CD4-positive, alpha-beta T cell treated with Interleukin-17A for 4 hours (primary cell): ENCODE results near the gene GLIS1.

Experiments used
- DNase-seq: peaks from one replicate; pipeline ENCODE4 v3.0.0-alpha.2; 2020; ENCODE audit warnings: mixed read lengths

The GLIS1 gene

GRCh38 chr1:53575955-53576320 is 163.0 kb downstream of the GLIS1 start:
- DNase-seq: no peak

- DNase-seq: no peak
Measured at GRCh38 chr1:53575141-53575954, 163.6 kb downstream of the GLIS1 start.

DNA sequence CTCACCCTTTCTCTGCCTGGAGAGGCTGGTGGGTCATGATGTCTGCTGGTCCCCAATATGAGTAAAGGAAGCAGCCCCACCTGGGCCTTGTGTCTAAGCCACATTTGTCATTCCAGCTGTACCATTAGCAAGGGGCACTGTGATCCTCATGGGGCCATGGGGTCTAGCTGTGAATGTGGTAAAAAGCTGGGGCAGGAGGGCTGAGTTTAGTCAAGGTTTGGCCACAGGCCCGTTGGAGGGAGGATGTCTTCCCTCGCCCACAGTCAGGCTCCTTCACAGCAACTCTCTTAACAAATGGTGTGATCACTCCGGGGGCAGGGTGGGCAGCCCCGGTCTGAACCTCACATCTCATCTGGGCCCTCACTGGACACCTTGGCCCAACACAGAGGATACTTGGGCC is 164.3 kb downstream of the GLIS1 start:
- DNase-seq: no peak

DNA sequence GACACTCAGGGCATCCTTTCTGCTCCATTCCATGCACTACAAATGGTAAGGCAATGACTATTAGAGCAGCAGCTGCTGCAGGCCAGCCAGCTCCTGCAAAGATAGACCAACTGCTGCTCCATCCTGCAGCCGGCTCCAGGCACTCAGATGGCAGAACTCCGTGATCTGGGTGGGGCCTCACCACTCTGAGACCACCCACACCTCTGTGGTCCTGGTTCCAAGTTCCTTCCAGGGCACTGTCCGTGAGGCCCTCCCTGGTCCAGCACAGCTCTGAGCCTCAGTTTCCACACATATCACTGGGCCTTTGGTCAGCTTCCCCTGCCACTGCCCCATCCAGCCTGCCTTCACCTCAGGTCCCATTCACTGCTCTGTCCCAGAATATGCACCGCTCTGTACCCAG is 165.0 kb downstream of the GLIS1 start:
- no peak for DNase-seq

GRCh38 chr1:53573522-53573921 is 165.4 kb downstream of the GLIS1 start:
- DNase-seq: no peak

- DNase-seq: no peak
Measured at GRCh38 chr1:53572815-53573173, 166.2 kb downstream of the GLIS1 start.

DNA sequence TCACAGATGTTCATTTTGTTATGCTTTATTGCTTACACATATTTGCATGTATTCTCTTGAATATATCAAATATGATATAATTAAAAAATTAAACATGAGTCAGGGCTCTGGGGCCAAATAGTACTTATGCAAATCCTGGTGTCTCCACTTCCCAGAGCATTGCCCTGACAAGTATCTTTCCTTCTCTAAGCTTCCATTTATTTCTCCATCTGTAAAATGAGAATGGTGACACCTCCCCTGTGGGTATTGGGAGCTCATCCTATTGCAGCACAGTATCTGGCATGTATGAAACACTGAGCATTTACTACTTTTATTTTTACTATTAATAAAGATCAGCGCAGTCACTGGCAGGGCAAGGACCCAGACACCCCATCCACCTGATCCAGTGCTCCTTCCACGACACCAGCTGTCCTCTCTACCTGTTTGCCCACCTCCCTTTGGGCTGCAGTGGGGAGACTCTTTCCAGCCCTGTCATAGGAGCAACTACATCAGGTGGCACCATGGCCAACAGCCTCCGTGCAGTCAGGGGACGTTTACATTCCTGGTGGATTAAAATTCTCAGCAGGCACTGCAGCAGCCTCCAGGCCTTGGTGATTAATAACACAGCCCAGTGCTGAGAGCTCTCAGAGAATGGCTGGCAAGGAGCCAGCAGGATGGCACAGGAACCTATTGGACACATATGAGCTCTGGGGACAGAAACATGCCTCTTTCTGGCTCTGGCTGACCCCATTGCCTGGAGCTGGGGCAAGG is 166.7 kb downstream of the GLIS1 start:
- no peak for DNase-seq

DNA sequence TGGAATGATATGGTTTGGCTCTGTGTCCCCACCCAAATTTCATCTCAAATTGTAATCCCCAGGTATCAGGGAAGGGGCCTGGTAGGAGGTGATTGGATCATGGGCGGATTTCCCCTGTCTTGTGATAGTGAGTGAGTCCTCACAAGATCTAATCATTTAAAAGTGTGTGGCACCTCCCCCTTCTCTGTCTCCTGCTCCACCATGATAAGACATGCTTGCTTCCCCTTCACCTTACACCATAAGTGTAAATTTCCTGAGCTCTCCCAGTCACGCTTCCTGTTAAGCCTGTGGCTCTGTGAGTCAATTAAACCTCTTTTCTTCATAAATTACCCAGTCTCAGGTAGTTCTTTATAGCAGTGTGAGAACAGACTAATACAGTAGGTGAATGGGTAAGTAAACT is 170.4 kb downstream of the GLIS1 start:
- DNase-seq: no peak

DNA sequence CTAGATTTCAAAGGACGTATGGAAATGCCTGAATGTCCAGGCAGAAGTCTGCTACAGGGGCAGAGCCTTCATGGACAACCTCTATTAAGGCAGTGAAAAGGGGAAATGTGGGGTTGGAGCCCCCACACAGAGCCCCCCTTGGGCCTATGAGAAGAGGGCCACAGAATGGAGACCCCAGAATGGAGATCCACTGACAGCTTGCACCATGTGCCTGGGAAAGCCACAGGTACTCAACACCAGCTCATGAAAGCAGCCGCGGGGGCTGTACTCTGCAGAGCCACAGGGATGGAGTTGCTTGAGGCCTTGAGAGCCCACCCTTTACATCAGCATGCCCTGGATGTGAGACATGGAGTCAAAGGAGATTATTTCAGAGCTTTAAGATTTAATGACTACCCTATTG is 171.1 kb downstream of the GLIS1 start:
- no peak for DNase-seq

DNA sequence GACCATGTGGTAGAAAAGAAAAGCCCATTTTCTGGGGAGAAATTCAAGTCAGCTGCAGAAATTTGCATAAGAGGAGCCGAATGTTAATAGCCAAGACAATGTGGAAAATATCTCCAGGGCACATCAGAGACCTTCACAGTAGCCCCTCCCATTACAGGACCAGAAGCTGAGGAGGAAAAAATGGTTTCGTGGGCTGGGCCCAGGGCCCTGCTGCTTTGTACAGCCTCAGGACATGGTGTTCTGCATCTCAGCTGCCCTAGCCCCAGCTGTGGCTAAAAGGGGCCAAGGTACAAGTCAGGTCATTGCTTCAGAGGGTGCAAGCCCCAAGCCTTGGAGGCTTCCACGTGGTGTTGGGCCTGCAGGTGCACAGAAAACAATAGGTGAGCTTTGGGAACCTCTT is 171.5 kb downstream of the GLIS1 start:
- no peak for DNase-seq

DNA sequence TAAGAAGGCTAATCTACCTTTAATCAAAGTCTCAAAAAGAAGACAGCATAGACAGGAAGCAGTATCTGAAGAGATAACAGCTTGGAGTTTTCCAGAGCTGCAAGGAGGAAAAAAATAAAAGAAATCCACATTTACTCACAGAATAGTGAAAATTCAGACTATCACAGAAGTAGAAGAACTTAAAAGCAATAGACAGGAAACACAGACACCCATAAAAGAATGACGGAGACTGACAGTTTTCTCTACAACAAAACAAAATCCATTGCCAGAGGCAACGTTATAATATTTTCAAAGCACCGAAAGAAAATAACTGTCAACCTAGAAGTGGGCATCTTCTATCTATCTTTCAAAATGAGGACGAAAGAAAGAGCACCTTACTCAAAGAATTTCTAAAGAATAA is 175.4 kb downstream of the GLIS1 start:
- no peak for DNase-seq

DNA sequence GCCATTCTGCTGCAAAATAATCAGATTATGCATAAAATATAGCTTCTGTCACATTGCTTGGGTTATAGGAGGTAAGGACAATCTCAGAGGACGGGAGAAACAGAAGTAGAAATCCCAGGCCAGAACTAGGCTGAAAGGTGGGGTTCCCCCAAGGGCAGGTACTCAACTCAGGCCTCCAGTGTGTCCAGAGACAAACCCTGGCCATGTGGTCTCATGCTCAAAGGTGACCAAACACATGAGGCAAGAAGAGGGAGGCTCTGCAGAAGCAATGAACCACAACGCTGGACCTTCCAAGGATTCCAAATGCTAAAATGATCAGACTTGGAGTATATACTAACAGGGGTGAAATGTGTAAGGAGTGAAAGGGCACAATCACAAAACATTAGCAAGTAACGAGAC is 176.0 kb downstream of the GLIS1 start:
- DNase-seq: no peak

DNA sequence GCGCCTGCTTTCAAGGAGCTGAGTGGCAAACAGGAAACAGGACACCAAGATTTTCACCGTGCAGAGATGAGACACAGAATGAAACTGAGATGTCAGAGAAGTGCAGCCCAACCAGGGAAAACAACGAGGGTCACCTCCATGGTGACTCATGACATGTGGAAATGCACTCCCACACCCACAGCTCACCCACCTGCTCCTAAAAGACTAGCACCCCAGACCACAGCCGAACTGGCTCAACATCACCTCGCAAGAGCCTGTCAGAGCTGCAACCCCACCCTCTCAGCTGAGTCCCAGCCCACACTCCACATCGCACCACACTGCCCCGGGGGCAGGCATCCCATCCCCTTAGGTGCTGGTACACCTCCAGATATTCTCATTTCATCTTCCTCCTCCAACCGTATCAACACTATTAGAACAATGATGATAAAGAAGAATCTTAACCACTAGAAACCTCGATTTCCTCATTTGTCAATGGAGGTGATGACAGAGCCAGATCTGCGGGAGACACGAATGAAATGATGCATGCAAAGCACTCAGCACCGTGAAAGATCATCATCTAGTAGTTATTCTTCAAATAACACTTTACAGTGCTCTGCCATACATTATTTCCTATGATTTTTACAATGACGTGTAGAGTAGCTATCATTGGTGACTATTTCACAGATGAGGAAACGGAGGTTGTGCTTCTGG is 176.5 kb downstream of the GLIS1 start:
- no peak for DNase-seq

DNA sequence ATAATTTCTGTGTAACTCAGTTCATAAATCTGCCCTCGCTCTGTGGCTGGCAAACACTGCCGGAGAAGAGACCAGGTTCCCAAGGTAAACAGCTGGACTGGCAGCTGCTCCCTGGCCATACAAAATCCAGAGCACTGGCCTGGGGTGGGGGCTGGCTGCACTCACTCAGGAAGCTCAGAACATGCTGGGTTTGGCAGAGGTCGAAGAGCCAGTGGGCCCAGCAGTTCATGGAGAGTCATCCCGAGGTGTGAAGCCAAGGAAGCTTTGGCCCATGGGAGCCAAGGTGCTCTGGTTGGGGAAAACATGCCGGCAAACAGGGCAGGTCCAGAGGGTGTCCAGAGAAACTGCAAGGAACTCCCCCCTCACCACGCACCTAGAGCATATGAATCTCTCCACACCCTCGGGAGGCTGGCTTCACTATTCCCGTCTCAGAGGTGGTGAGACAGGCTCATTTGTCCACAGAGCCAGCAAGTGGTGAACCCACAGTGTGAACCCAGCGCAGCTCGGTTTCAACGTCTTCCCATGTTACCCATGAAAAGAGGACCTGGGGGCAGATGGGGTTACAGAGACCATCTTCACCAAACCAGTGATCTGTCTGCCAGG is 177.4 kb downstream of the GLIS1 start:
- DNase-seq: no peak

- DNase-seq: no peak
Measured at GRCh38 chr1:53560581-53561502, 178.1 kb downstream of the GLIS1 start.

- DNase-seq: no peak
Measured at GRCh38 chr1:53559854-53560580, 178.9 kb downstream of the GLIS1 start.

DNA sequence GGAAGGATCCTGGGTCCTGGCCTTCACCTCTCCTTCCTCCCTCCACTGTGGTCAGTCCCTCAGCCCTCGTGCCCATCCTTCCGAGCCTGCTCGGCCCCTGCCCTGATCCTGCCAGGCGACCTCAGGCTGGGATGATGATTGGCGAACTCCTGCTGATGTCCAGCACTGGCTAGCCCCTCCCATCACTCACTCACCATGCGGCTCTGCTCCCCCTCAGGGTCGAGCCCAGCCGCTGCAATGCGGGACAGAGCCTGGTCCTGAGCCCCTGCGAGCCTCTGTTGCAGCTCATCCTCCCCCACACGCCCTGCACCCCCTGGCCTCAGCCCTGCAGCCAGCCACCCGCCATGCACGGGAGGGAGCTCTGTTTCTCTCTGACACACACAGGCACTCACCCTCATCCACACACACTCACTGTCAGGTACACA is 179.6 kb downstream of the GLIS1 start:
- DNase-seq: no peak

- no peak for DNase-seq
Measured at GRCh38 chr1:53558739-53559315, 180.1 kb downstream of the GLIS1 start.

DNA sequence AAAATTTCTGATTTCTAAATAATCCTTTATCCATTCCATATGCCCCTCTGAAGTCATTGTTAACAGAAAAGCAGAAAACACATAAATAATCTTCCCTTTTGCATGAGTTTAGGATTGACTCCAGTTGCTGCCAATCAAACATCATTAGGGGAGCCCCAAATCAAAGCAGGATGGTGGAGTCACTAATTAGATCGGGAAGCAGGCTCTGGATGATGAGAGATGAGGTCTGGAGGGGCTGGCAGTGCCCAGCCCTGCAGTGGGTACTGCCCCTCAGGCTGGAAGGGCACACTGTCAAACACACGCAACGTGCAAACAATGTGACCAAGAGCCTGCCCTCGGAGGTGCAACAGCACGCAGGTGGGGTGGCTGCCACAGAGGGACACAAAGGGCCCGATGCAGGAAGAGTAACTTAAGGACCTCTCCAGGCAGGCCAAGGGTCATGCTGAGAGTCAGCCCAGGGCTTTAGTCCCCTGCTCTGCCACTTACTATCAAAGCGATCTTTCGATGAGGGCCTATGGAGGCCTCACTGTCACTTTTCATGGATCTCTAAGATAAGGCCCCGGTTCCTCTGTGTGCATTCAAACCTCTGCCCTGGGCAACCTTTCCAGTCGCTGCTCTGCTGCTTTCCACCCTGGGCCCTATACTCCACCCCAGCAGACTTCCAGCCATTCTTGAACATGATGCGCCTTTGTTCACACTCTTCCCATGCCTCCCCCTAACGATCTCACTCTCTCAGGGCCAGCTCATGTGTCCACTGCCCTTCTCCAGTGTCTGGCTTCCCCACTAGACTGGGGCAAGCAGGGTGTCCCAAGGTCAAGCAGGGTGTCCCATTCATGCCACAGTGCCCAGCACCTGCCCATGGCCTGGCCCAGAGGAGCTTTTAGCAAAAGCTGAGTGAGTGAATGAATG is 180.9 kb downstream of the GLIS1 start:
- DNase-seq: no peak

- DNase-seq: no peak
Measured at GRCh38 chr1:53557369-53557768, 181.6 kb downstream of the GLIS1 start.
